NT2/D1 (cell line): ENCODE data around the gene KDM6A.

Experiments
- DNase-seq: peaks from one replicate; pipeline ENCODE4 v3.0.0-alpha.2; 2011; ENCODE audit warnings: low read depth, low spot score
- H3K27me3 ChIP-seq: 2 replicates; pipeline ENCODE4 v1.6.0; 2011; ENCODE audit warnings: mild to moderate bottlenecking; ENCODE audit not compliant: insufficient read length, insufficient read depth
- H3K36me3 ChIP-seq: 2 replicates; pipeline ENCODE4 v1.6.1; 2011; ENCODE audit warnings: mild to moderate bottlenecking, low read length, mixed read lengths; ENCODE audit not compliant: insufficient read depth, insufficient read length
- H3K4me1 ChIP-seq: 2 replicates; pipeline ENCODE4 v1.5.1; 2011; ENCODE audit not compliant: insufficient read depth, insufficient read length
- H3K4me3 ChIP-seq: 2 replicates; pipeline ENCODE4 v1.5.1; 2011; ENCODE audit warnings: low read depth; ENCODE audit not compliant: insufficient read length
- H3K9ac ChIP-seq: 2 replicates; pipeline ENCODE4 v1.6.0; 2011; ENCODE audit warnings: low read depth; ENCODE audit not compliant: insufficient read length
- H3K9me3 ChIP-seq: 2 replicates; pipeline ENCODE4 v1.5.1; 2011; ENCODE audit warnings: mild to moderate bottlenecking, low read length; ENCODE audit not compliant: insufficient read depth
- SUZ12 ChIP-seq: IDR thresholded peaks from 2 replicates; pipeline ENCODE4 v1.6.1; 2011; ENCODE audit not compliant: insufficient read length, insufficient read depth; ENCODE audit errors: extremely low read depth
- YY1 ChIP-seq: IDR thresholded peaks from 2 replicates; pipeline ENCODE4 v1.6.1; 2011; ENCODE audit not compliant: insufficient read length, insufficient read depth
- ZNF274 ChIP-seq: IDR thresholded peaks from 2 replicates; pipeline ENCODE4 v1.6.1; 2011; ENCODE audit warnings: mild to moderate bottlenecking, low read depth, low read length

KDM6A gene

GRCh38 chrX:44970709-44971108 lies 97.7 kb downstream of the KDM6A start:
- DNase-seq: no peak
- H3K36me3 ChIP-seq: peaks cover 22% of the 10 kb centered on the region

GRCh38 chrX:44971674-44972073 lies 98.7 kb downstream of the KDM6A start:
- peaks cover 4% of the 10 kb centered on the region for H3K9me3 ChIP-seq
- peaks cover 23% of the 10 kb centered on the region for H3K36me3 ChIP-seq
- H3K27me3 ChIP-seq: no peaks in the 10 kb centered on the region
- no peaks in the 10 kb centered on the region for H3K4me1 ChIP-seq
- no peak overlapping the region for H3K4me3 ChIP-seq
- H3K9ac ChIP-seq: no peak overlapping the region
- TF ChIP-seq ZNF274 (no peak), YY1 (no peak), SUZ12 (no peak)
- DNase-seq: no peak

More at GRCh38 chrX:44970709-44971108, 97.7 kb downstream of the KDM6A start:
- Histone ChIP-seq H3K4me3 (no peak overlapping the region), H3K9ac (no peak overlapping the region), H3K27me3 (no peaks in the 10 kb centered on the region), H3K9me3 (peaks cover 2% of the 10 kb centered on the region), H3K4me1 (no peaks in the 10 kb centered on the region)
- no peak for TF ChIP-seq SUZ12
- TF ChIP-seq ZNF274: no peak
- TF ChIP-seq YY1: no peak

DNA sequence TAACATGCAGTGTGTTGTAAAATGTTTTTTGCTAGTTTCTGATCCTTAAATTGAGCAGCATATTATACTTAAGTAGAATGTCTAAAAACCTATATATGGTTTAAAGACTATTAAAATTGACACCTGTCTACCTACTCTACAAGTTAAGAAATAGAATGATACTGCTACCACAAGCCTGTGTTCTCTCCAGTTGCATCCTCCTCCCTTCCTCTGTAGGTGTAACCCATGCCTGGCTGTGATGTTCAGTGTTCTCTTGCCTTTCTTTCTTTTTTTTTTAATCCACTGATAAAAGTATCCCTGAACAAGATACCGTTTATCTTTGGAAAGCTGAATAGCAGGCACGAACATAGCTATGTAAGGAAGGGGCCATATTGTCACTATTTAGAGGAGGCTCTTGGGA lies 99.1 kb downstream of the KDM6A start:
- Histone ChIP-seq H3K4me3 (no peak overlapping the region), H3K9me3 (peaks cover 4% of the 10 kb centered on the region), H3K4me1 (no peaks in the 10 kb centered on the region), H3K9ac (no peak overlapping the region), H3K36me3 (peaks cover 23% of the 10 kb centered on the region), H3K27me3 (no peaks in the 10 kb centered on the region)
- TF ChIP-seq YY1: no peak
- no peak for TF ChIP-seq SUZ12
- TF ChIP-seq ZNF274: no peak
- DNase-seq: no peak

- Histone ChIP-seq H3K9ac (no peak overlapping the region), H3K4me3 (no peak overlapping the region), H3K9me3 (peaks cover 4% of the 10 kb centered on the region), H3K36me3 (peaks cover 22% of the 10 kb centered on the region), H3K27me3 (no peaks in the 10 kb centered on the region), H3K4me1 (no peaks in the 10 kb centered on the region)
- DNase-seq: no peak
- TF ChIP-seq ZNF274 (no peak), SUZ12 (no peak), YY1 (no peak)
Observed at GRCh38 chrX:44973420-44973932, 100.5 kb downstream of the KDM6A start.

GRCh38 chrX:44974451-44974850 lies 101.5 kb downstream of the KDM6A start:
- DNase-seq: no peak
- H3K36me3 ChIP-seq: peaks cover 21% of the 10 kb centered on the region

GRCh38 chrX:44975666-44976263 lies 102.8 kb downstream of the KDM6A start:
- H3K9me3 ChIP-seq: peaks cover 4% of the 10 kb centered on the region
- no peaks in the 10 kb centered on the region for H3K4me1 ChIP-seq
- DNase-seq: no peak
- H3K4me3 ChIP-seq: no peak overlapping the region
- H3K9ac ChIP-seq: no peak overlapping the region
- no peak for TF ChIP-seq YY1
- TF ChIP-seq ZNF274: no peak
- no peak for TF ChIP-seq SUZ12
- no peaks in the 10 kb centered on the region for H3K27me3 ChIP-seq
- H3K36me3 ChIP-seq: peaks cover 16% of the 10 kb centered on the region

More at GRCh38 chrX:44974451-44974850, 101.5 kb downstream of the KDM6A start:
- Histone ChIP-seq H3K9me3 (peaks cover 4% of the 10 kb centered on the region), H3K4me1 (no peaks in the 10 kb centered on the region), H3K9ac (no peak overlapping the region), H3K27me3 (no peaks in the 10 kb centered on the region), H3K4me3 (no peak overlapping the region)
- TF ChIP-seq YY1 (no peak), SUZ12 (no peak), ZNF274 (no peak)

- no peak for DNase-seq
- Histone ChIP-seq H3K4me1 (no peaks in the 10 kb centered on the region), H3K27me3 (no peaks in the 10 kb centered on the region), H3K9ac (no peak overlapping the region), H3K9me3 (peaks cover 4% of the 10 kb centered on the region), H3K4me3 (no peak overlapping the region), H3K36me3 (peaks cover 13% of the 10 kb centered on the region)
- TF ChIP-seq SUZ12: no peak
Observed at GRCh38 chrX:44978976-44979375, 106.0 kb downstream of the KDM6A start.
